Stimulated activated naive CD8-positive, alpha-beta T cell treated with anti-CD3 and anti-CD28 coated beads, Interleukin-15, Interleukin-2, amounts not matched to agents 100 U/mL and 50 U/mL, for 24 hours (primary cell): Measurements from ENCODE around the gene CDYL.

Experiments used
- ATAC-seq: fragments of 150-1000 bp; cut with Tn5 transposase; one replicate; pipeline ENCODE4 v1.10.0; 2021
- DNase-seq: peaks from one replicate; pipeline ENCODE4 v3.0.0; 2021

The CDYL gene

DNA sequence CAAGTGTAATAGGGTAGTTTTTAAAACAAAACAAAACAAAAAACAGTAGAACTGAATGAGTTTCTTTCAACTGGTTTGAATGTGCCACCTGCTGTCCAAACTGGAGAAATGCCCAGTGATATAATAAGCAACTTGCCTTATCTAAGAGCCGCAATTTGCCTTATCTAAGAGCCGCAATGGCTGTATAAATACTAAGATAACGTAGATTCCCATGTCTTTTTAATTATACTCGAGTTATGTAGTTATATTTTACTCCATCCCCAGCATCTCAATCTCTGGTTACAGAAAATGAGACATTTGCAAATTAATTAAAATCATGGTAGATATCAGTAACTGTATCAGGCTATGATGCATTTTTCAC is 160.5 kb downstream of the CDYL start:
- ATAC-seq: no peak
- DNase-seq: no peak

- ATAC-seq: no peak
- DNase-seq: no peak
Observed at GRCh38 chr6:4937414-4937813, 161.2 kb downstream of the CDYL start.

- DNase-seq (no peak), ATAC-seq (no peak)
Observed at GRCh38 chr6:4939241-4939640, 163.0 kb downstream of the CDYL start.

GRCh38 chr6:4940416-4940815 is 164.2 kb downstream of the CDYL start:
- DNase-seq (no peak), ATAC-seq (no peak)

GRCh38 chr6:4941782-4942672 is 165.8 kb downstream of the CDYL start:
- ATAC-seq (peak; percentile 89), DNase-seq (peak; percentile 33)

- no peak for ATAC-seq
Observed at GRCh38 chr6:4942673-4943009, 166.4 kb downstream of the CDYL start.

DNA sequence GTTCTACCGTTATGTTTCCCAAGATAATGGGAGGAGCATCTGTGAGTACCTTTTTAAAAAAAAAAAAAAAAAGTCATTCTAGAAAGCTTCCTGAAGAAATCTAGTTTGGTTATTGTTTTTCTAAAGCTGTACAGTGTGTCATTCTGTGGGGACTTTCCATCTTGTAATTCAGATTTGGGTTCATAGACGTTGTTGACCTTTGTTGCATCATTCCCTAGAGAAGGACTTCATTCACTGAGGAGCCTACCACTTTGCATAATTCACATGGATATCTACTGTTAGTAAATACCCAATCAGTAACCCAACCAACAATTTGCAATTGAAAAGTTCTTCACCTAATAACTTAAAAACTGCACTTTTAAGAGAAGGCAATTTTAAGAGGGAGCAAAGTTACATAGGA is 167.5 kb downstream of the CDYL start:
- DNase-seq: no peak
- ATAC-seq: no peak

More at GRCh38 chr6:4942673-4943009, 166.4 kb downstream of the CDYL start:
- no peak for DNase-seq

DNA sequence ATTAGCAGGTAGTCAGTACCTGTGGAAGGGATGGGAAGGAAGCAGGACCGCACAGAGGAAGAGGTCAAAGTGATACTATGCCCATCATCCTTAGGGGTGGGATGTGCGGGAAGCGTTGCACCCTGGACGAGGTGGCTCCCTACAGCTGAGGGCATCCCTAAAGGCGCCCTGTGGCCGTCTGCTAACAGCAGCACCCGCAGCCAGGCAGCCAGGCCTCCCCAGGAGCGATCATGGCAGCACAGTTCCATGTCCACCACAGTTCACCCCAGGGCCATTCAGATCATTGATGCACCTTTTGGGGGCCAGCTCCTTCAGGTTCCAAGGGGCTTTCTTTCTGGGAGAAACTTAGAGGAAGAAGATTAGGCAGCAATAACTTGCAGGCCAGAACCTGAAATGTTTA is 168.1 kb downstream of the CDYL start:
- DNase-seq (no peak), ATAC-seq (no peak)

GRCh38 chr6:4946521-4946920 is 170.3 kb downstream of the CDYL start:
- ATAC-seq (no peak), DNase-seq (no peak)

GRCh38 chr6:4947716-4948115 is 171.5 kb downstream of the CDYL start:
- DNase-seq (no peak), ATAC-seq (no peak)

DNA sequence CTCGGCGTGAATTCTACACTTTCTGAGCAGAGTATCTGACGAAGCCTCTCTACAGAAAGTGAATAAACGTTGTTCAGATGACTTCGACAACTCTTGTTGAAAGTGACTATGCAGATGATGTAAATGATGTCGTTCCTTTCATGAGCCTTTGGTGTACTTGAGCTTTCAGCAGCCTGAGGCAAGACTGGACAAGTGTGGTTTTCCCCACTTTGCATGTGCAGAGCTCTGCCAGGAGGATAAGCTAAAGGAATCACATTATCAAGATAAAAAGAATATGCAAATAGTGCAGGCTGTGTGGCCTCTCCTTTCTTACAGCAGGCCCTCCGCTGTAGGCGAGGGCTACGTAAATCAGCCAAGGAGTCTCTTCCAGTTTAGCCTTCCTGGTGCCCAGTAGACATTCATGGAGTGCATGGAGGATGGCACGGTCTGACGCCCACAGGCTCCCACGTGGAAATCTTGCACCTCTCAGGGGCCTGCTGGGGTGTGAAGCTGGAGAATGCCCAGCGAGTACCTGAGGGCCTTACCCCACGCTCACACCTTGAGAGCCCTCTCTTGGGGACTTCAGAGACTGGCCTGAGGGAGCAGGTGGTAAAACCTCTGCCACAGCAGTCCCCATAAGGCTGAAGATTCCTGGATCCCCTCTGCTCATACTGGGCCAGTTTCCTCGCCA is 172.7 kb downstream of the CDYL start:
- DNase-seq (no peak), ATAC-seq (no peak)

DNA sequence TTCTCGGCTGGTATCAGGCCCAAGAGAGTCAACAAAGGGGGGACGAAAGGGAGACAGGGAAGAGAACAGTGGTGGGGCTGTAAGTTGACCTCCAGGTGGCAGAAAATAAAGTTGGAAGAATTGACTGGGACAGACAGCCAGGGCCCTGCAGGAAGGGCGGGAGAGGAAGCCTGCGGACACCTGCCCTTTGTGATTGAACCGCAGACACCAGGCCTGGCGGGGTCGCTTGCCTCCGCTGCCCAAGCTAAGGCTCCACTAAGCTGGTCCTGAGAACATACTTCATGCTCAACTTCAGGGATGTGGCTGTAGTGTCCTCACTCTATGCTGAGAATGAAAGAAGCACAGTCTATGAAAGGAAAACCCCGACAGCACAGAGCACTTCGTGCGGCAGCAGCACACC is 173.9 kb downstream of the CDYL start:
- ATAC-seq: no peak

DNA sequence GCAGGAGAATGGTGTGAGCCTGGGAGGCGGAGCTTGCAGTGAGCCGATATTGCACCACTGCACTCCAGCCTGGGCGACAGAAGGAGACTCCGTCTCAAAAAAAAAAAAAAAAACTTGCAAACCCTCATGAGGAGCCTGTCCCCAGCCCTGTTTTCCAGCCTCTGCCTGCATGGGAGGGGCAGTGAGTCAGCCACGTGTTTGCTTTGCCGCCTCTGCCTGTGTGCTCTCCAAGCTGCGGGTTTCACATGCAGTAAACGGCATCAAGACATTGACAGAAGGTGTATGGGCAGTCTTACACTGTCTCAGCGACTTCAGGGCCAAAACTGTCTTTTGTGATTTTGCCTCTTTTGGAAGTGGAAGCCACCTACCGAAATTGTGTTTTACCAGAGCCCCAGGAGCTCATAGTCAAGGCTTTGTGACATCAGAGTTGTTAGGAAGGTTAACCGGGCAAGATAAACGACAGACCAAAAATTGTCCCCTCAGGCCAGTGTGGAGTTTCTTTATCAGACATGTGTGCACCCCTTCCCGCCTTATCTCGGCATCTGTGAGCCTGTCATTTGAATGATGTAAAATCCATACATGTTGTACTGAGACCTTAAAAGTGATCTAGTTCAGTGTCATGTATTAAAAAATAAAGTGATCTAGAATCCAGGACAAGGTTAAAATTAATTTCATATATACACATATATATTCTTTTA is 174.8 kb downstream of the CDYL start:
- DNase-seq (no peak), ATAC-seq (no peak)

More for the DNA sequence above, 173.9 kb downstream of the CDYL start:
- no peak for DNase-seq

GRCh38 chr6:4953440-4953839 is 177.2 kb downstream of the CDYL start:
- DNase-seq (no peak), ATAC-seq (no peak)

DNA sequence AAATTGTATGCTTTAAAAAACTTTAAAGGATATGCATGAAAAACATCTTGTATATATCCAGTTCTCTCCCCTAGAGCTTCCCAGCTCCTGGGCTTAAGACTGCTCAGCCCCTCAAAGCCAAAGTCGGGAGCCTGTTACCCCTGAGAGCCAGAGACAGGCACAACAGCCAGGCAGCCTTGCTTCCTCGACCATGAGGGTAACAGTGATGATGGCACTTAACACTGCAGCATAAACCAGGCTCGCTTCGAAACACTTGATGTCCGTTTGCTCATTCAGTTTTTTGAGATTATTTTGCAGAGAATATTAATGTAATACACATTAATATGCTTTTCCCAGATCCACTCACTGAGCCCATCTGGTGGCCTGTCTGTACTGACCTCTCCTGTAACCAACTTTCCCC is 180.4 kb downstream of the CDYL start:
- DNase-seq (no peak), ATAC-seq (no peak)

- ATAC-seq (no peak), DNase-seq (no peak)
Observed at GRCh38 chr6:4957521-4958231, 181.5 kb downstream of the CDYL start.

DNA sequence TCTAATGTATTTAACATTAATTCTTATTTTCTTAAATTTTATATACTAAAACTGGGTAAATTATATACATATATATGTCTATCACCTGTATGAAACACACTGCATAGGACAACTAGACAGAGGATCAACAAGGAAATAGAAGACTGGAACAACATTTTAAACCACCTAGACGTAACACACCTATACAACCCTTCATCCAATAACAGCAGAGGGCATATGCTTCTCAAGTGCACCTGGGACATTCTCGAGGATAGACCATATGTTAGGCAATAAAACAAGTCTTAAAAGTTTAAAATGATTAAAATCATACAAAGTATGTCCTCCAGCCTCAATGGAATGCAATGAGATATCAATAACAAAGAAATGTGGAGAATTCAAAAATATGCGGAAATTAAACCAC is 182.4 kb downstream of the CDYL start:
- DNase-seq (no peak), ATAC-seq (no peak)

- no peak for DNase-seq
- ATAC-seq: no peak
Observed at GRCh38 chr6:4961322-4962168, 185.3 kb downstream of the CDYL start.

GRCh38 chr6:4962905-4963304 is 186.7 kb downstream of the CDYL start:
- ATAC-seq (no peak), DNase-seq (no peak)

GRCh38 chr6:4964675-4965561 is 188.7 kb downstream of the CDYL start:
- ATAC-seq: no peak

More at GRCh38 chr6:4964675-4965561, 188.7 kb downstream of the CDYL start:
- DNase-seq: no peak
